HG03457 (cell line): Measurements from ENCODE around the gene WASF3.

ENCODE experiments used
- ATAC-seq: cut with Tn5 transposase; IDR thresholded peaks from one replicate; pipeline ENCODE4 v1.9.1; 2021; ENCODE audit warnings: moderate number of reproducible peaks; ENCODE audit not compliant: unreplicated experiment

The WASF3 gene, protein sequence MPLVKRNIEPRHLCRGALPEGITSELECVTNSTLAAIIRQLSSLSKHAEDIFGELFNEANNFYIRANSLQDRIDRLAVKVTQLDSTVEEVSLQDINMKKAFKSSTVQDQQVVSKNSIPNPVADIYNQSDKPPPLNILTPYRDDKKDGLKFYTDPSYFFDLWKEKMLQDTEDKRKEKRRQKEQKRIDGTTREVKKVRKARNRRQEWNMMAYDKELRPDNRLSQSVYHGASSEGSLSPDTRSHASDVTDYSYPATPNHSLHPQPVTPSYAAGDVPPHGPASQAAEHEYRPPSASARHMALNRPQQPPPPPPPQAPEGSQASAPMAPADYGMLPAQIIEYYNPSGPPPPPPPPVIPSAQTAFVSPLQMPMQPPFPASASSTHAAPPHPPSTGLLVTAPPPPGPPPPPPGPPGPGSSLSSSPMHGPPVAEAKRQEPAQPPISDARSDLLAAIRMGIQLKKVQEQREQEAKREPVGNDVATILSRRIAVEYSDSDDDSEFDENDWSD

DNA sequence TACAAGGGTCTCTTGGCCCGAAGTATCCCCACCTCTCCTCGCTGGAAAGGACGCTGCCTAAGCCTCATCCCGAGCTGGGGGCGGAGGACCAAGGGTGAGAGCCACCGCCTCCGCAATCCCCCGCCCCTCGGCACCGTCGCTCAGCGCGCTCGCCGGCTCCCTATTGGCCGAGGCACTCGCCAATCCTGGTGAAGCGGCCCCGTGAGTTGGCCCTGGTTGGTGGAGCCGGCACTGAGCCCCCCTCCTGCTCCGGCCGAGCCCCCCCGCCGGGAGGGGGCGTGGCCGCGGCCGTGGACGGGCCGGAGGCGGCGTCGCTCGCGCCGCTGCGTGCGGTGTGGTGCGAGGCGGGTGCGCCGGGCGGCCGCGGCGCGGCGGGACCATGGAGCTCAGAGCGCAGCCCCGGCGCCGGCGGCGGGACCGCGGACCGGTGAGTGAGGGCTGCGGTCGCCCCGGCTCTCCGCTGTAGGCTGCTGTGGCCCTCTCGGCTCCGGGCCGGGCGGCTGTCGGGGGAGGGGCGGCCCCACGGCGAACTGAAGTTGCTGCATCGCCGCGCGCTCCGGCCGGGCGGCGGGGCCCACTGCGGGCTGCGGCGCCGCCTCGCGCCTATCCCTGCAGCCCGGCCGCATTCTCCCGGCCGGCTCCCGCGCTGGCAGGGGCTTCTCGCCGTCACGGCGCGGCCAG is at the start of gene WASF3:
TSS of gene WASF3 (plus strand) at position 291 of the 681 bp plus-strand sequence. CDS start 84,588 bp downstream, outside the sequence.
- ATAC-seq: peak; percentile 91

DNA sequence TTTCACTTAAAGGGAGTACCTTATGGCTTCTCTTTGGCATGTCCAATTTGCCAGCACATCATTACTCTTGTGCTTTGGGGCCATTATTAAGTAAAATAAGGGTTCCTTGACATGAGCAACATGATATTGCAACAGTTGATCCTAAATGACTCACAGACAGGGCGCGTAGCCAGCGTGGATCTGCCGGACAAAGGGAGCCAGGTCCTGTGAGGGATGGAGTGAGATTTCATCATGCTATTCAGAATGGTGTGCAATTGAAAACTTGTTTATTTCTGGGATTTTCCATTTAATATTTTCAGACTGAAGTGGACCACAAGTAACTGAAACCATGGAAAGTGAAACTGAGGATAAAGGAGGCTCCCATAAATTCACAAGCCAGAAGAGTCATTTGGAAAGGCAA is 48.6 kb upstream of the WASF3 start:
- no peak for ATAC-seq

DNA sequence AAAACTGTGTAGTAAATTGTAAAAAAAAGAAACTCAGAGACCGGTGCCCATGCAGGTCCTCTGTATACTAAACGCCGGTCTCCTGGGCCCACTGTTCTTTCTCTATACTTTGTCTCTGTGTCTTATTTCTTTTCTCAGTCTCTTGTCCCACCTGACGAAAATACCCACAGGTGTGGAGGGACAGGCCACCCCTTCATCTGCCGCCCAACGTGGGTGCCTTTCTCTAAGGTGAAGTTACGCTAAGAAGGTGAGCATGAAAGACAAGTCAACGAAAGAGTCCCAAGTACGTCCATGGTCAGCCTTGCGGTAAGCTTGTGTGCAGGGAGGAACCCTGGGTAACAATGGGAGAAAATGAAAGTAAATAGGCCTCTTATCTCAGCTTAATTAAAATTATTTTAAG is 48.0 kb upstream of the WASF3 start:
- no peak for ATAC-seq

DNA sequence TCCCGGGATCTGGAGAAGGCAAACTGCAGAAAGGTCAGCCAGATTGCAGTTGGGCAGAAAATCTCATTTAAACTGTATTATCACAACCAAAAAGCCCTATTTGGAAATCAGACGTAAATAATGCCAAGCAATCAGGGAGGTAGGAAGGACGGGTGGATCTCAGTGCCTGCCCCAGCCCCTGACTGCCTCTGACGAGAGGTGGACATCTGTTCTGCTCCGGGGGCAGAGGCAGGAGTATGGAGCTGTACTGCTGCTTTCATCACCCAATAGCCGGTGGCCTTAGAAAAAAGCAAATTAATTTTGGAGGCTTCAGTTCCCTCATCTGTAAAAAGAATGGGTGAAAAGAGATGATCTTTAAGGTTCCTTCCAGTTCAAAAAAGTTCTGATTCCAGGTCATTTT is 43.6 kb upstream of the WASF3 start:
- no peak for ATAC-seq

DNA sequence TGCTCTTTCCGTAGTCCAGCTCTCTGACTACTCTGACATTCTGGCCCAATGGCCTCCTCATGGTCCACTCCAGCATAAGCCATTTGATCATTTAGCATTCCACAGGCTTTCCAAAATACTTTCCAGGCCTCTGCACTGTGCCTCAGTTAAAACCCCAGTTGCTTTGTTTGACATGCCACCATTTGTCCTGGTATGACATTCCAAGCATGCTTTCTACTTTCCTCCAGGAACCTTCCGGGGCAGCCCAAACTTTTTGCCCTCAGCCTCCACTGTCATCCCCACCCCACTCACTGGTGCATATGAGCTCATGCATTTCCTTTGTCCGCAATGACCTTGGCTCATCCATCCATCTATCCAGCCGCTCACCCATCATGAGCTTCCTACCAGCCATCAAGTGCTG is 41.8 kb upstream of the WASF3 start:
- no peak for ATAC-seq

DNA sequence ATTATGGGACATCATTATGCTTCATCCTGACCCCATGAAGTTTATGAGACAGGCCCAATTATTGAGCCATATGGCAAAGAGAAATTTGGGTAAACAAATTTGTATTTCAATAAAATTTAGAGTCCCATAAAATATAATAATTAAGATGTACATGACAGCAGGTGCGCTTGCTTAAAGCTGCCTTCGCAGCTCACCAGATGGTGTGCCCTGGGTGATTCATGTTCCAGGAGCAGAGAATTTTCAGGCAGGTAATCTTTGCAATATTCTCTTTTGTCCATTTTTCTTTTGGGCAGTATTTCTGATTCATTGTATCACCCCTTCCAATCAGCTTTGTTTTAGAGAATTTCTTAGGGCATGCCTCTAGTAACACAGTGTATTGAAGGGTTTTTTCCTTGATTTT is 39.5 kb upstream of the WASF3 start:
- no peak for ATAC-seq

DNA sequence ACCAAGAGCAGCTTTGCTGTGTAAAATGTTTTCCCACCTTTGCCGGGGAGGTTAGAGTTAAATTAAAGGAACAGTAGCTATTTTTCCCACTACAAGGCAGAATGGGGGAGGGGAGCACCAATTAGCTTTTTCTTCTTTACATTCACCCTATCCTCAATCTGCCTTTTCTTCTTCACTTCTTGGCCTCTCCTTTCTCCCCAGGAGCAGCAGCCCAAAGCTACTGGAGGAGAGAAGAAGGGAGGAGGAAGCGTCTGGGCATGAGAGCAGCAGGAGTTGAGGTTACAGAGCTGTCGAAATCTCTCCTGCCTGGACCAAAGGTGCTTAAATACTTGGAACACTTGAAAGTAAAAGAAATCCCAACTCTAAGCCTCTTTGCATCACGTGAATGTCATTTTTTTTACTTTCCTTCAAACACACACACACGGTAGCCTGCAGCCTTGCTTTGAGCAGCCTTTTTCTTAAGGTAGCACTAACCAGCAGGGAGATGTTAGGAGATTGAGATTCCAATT is 39.0 kb upstream of the WASF3 start:
- no peak for ATAC-seq

DNA sequence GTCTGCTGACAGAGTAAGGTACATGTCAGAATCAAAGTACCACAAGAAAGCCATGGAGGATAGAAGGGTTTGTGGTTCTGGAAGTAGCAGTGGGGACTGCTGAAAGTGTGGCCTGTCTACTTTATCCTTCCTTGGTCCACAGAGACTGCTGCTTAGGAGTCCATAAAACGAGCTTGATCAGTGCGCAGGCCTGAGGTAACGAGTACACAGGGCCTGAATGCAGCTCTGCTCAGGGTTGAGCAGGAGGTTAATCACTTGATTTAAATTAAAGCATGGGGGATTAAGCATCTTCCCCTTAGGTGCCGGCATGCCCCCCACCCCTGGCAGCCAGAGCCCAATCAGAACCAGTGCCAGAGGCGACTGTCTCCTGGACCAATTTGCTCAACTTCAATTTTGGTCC is 34.9 kb upstream of the WASF3 start:
- no peak for ATAC-seq

DNA sequence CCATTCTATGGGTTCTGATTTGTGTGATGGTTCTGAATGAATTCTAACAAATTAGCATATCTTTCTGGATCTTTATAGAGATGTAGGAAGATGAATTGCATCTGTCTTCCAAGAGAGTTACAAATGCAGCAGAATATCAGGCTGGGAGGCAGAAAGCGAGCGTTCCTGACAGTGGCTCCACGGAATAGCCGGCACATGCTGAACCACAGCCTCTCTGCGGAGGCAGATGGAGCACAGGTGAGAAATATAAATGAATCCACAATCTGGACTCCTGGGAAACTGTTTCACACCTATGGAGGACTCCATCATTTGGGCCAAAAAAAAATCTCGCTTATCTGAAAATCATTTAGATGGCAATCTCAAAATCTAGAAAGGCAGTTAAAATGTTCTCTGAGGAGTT is 34.5 kb upstream of the WASF3 start:
- ATAC-seq: no peak

DNA sequence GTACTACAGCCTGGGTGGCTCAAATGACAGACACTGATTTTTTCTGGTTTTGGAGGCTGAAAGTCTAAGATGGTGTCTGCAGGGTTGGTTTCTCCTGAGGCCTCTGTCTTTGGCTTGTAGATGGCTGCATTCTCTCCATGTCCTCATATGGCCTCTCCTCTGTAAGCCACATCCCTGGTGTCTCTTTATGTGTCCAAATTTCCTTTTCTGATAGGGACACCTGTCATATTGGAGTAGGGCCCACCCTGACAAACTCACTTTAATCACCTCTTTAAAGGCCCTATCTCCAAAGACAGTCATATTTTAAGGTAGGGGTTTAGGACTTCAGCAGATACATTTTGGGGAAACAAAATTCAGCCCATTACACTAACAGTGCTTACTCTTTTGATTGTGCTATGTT is 32.0 kb upstream of the WASF3 start:
- no peak for ATAC-seq

DNA sequence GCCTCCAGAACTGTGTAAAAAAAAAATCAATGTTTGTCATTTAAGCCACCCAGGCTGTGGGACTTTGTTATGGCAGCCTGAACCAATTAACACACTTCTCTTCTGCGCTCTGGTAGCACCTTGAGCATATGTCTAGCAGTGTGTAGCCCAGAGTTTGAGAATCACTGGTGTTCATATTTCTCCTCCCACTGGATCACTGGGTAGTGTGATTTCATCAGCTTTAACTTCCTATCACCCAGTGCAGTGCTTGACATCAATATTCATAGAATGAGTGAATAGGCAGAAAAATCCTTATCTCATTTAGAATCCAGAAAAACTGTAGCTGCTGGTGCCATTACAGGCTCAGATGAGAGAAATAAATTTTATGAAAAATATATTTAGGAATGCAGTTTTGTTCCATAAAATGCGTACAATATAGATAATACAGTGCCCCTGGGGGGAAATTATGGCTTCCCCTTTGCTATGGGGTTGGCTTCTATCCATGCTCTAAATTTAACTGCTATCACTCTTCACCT is 30.7 kb upstream of the WASF3 start:
- ATAC-seq: no peak

DNA sequence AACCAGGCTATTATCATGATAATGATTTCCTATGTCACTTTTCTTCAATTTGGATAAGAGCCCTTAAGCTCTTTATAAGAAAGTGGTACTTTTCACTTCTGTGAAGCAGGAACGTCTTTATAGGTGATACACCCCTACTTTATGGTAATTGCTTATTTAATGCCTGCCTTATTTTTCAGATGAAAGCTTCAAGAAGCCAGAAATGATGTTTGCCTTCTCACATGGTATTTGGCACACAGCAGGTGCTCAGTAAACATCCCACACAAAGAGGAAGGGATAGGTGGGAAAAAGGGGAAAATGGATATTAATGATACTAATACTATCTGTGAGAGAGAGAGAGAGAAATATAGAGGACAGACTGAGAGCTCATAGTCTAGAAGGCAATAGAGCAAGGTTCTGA is 29.0 kb upstream of the WASF3 start:
- no peak for ATAC-seq

DNA sequence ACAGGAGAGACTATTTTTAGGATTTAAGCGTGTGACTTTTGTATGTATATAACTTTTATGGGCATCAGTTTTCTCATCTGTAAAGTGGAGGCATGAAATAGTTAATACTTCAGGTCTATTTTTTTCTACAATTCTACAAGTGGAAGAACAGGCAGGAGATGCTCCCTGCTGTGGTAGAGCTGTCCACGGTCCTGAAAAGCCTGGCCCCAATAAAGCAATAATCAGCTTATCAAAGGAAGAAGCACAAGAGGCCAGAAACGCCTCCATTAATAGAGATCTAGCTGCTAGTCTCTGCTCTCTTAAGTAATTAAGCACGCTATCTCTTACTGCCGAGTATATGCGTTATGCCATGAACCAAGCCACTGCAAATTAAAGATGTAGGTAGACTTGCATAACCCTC is 28.0 kb upstream of the WASF3 start:
- no peak for ATAC-seq

DNA sequence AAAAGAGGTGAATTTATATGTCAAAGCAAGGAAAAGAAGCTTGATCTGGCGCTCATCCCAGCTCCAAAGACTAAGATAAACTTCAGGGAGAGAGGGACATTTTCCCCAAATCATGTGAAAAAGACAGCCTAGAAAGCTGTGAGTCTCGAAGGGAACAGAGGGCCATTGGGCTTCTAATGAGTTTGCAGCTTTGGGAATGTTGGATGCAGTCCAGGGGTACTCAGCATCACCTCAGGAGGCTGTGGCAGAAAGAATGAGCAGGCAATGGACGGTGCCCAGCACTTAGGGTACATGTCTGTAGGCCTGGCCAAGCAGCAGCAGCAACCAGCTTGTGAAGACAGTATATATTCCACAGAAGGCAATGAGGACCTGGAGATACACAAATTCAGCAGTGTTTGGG is 25.7 kb upstream of the WASF3 start:
- ATAC-seq: no peak

DNA sequence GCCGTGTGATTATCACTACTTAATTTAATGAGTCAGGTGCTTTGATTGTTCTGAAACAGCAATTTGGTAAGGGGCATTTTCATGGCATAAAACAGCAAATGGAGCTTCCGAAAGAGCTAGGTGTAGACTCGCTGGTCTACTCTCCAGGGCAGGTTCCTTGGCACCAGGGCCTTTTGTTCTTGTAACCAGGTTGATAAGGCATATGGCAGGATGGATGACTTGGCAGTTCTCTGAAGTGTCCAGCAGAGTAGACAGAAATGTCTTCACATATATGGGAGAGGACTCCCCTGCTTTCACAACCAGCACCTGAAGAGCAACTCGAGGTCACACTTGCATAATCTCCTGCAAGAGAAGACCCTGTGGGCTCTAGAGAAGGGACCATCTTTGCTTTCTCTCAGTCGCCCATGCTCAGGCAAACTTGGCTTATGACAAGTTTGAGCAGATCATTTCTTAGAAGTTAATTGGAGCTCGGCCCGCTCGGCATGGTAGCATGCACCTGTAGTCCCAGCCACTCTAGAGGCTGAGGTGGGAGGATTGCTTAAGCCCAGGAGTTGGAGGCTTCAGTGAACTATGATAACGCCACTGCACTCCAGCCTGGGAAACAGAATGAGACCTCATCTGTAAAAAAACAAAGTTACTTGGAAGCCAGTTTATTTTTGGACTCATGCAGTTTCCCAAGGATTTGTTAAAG is 23.3 kb upstream of the WASF3 start:
- ATAC-seq: no peak

DNA sequence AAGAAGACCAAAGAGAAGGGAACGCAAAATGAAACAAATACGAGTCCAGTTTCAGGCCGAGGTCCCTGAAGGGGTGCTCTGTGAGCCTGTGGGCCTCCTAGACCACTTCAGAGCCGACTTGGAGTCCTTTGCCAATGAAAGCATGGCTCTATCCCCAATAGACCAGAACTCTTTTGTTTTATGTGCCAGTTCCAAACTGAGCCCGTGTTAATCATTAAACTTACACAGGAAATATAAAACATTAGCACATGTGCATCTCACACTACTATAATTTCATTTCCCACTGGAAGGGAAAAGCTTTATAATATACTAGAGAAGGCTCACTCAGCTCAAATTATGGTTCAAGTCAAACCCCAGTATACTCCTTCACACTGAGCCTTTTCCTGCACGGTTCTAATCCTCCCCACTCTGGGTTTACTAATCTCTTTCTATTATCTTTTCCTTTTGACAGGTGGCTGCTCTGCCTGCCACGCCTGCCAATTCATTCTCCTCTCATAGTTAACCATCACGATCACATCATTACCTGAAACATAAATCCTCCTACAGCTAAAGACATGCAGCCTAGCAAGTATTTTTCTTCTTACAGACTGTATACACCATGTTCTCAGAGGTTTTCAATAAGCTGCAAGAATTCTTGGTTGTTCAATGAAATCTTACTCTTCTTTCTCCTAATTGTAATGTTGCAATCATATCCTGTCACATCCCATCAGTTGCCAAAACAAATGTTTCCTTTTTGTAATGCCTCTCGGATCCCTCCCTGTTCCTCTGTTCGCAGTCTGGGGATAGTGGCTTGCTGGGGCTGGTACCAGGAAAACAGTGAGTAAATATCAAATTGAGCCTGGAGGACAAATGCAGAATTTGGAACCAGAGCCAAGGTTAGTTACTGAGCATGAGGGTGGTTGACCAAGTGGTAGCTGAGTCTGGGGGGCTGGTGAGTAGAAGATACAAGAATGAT is 18.8 kb upstream of the WASF3 start:
- no peak for ATAC-seq

DNA sequence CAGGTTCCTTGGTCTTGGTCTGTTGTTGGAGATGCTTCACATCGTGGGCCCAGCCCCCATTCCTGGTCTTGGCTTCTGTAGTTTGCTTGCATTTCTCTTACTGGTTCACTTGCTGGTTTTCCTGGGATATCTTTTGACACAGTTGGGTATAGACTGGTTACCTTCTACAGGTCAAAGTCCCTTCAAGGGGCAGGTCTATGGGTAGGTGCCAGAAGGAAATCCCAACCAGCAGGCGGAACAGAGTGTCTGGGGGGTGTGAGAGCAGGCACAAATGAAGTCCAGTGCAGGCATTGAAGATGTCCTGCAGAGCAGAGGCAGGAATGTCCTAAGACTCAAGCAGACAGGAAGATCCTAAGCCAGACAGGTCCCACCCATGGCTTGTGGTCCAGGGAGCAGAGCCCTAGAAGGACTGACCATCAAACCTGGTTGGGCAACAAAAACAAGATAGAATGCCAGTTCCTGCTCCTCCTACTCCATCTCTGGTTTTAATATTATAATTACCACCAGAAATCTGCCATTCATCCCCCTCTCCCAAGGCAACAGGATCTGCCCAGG is 17.7 kb upstream of the WASF3 start:
- no peak for ATAC-seq

DNA sequence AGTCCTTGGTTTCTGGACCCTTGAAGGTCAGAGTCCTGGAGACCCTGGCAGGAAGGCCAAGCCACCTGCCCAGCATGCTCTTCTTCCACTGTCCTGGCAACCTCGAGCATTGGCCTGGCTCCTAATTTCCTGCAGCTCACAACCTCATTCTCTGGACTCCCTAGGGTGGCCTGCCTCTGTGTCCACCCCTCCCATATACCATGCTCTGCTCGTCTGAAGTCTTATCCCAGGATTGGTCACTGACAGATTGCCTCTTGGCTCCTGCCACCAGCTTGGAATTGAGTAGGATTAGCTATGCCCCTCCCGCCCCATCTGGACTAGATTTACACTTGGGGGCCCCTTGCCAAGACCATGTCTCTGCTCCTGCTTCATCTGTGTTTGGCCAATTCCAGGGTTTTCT is 17.1 kb upstream of the WASF3 start:
- ATAC-seq: no peak

DNA sequence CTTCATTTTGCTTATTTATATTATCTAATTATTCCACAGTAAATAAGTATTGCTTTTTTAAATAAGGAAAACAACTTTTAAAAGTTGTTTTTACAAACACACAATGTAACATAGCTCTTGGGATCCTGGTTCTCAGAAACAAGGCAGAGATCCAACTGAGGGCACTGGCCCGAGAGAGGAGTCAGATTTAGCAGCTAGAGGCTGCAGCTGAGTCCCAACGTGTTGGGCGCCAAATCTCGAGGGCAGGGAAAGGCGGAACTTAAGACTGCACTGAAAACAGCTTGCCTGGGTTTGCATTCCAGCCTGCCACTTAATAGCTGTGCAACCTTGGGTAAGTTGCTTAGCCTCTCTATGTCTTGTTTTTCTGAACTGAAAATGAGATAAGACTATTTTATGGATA is 16.4 kb upstream of the WASF3 start:
- no peak for ATAC-seq
